Measurements from ENCODE around the gene ID4.

The ID4 gene

DNA sequence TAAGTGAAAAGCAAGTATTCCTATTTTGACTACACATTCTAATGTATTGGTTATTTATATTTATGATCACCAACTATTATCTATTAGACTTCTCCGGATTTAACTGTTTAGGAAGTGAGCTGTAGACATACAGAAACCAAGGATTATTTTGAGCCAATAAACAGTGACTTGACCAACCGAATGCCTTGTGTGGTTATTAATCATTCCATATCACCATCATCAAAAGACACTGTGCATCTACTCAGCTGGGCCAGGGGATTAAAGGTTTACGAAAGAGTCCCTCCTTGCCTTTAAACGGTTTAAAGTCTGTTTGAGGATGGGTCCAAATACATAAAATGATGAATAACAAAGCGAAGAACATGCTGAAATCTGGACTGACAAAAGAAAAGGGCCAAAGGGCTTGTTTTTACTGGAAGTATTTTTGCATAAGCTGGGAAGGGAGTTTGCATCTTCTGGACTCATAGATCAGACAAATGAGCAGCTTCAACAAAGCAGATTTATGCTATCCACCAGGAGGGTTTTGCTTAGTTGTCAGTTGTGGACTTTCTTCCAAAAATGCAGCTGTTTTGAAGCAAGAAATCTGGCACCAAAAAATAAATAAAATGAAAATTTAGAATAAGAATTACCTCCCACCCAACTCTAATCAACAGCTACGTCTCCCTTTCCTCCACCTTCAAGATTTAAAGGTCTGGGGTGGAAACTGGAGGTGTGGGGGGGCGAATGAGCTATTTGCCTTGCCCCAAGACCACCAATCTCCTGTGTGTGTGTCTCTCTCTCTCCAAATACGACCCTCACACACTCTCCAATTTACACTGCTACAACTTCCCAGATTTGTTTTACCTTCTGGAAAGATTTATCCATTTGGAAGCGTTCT lies 33.6 kb upstream of the ID4 start:
- Histone ChIP-seq H3K9ac (peak overlapping the region in 3 of 11 experiments; percentile 70 to 85 (median 83); a peak in 3 of 22 replicates), H3K36me3 (no peaks in the 10 kb centered on the region), H3K4me1 (peaks cover 6 to 16% (median 12%) of the 10 kb centered on the region in 10 experiments; a peak in 17 of 20 replicates), H3K9me3 (replicated peaks in 1 of 11) (no peaks in the 10 kb centered on the region), H4K20me1 (no peaks in the 10 kb centered on the region; a peak in 1 of 22 replicates), H3K4me2 (peak overlapping the region; percentile 80 to 97 (median 93)), H3K4me3 (peak overlapping the region in 9 of 10 experiments; percentile 57 to 79 (median 69); a peak in 15 of 20 replicates), H3K27ac (peak overlapping the region in 2 of 11 experiments; percentile 88; a peak in 3 of 22 replicates), H3K27me3 (peaks cover 9 to 30% (median 19%) of the 10 kb centered on the region in 11 experiments; a peak in 20 of 22 replicates)
- no peak for TF ChIP-seq Cebpa-rat (IDR thresholded peaks at IDR 0.05)

DNA sequence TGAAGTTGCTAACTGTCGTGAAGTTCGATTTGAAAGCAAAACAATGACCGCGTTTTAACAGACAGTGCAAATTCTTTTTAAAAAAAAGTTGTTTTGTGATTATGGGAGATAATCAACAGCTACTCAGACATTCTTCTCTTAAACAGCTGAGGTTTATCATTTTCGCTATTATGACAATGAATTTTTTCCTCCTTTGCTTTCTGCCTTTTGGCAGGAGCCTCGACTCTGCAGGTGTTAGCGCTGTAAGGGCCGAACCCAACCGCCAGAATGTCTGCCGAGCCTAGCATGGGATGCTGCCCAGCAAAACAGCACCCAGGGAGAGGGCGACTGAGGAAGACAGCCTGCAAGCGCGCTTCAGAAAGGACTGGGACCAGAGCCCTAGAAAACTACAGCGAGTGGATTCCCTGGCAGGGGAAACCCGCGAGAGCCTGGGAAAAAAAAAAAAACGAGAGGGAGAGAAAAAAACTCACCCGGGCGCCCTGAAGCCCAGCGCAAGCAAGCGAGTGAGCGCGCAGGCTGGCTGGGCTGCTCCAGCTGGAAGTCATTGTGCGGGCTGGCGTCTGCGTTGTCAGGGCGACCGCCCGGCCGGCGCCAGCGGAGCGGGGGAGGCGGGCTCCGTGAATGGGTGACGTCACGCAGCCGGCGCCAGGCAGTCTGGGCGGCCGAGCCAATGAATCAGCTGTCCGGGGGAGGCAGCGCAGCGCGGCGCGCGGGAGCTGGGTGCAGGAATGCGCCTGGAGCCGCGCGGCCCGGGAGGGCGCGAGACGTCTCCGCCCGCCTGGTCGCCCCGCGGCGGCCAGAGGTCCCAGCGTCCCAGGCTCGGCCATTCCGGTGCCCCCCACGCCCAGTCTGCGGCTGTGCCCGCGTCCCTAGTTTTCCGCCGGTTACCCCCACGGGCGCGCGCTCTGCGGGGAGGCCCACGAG lies 32.7 kb upstream of the ID4 start:
- Histone ChIP-seq H3K27ac (peak overlapping the region in 10 of 11 experiments; percentile 34 to 88 (median 63); a peak in 17 of 22 replicates), H3K4me1 (peaks cover 6 to 16% (median 12%) of the 10 kb centered on the region in 10 experiments; a peak in 17 of 20 replicates), H3K9me3 (replicated peaks in 1 of 11) (no peaks in the 10 kb centered on the region), H3K9ac (peak overlapping the region; percentile 64 to 85 (median 77)), H3K27me3 (peaks cover 9 to 30% (median 19%) of the 10 kb centered on the region in 11 experiments; a peak in 20 of 22 replicates), H4K20me1 (no peaks in the 10 kb centered on the region; a peak in 1 of 22 replicates), H3K4me3 (peak overlapping the region; percentile 57 to 79 (median 68)), H3K4me2 (peak overlapping the region; percentile 80 to 97 (median 93)), H3K36me3 (no peaks in the 10 kb centered on the region)
- TF ChIP-seq Cebpa-rat (IDR thresholded peaks at IDR 0.05), result no peak

DNA sequence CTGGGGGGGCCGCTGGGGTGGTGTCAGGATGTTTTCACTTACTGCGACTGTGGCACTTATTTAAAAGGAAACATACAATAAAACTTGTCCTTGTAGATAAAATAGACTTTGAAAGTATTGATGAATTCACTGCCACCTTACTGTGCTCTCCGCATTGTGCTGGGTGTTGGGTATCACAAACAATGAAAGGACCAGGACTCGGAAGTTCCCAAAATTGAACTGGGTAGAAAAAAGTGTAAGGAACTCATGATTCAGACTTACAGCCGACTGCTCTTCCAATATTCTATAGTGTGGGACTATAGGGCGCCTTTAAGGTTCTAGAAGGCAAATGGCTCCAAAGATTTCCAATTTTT lies 32.1 kb upstream of the ID4 start:
- H3K9ac ChIP-seq, result peak overlapping the region; percentile 64 to 85 (median 77)
- H3K4me2 ChIP-seq, result peak overlapping the region; percentile 80 to 97 (median 93)
- H3K9me3 ChIP-seq (replicated peaks in 1 of 11), result no peaks in the 10 kb centered on the region
- no peaks in the 10 kb centered on the region; a peak in 1 of 22 replicates for H4K20me1 ChIP-seq
- H3K27me3 ChIP-seq, result peaks cover 9 to 30% (median 19%) of the 10 kb centered on the region in 11 experiments; a peak in 20 of 22 replicates
- no peak for TF ChIP-seq Cebpa-rat (IDR thresholded peaks at IDR 0.05)
- H3K4me3 ChIP-seq, result peak overlapping the region; percentile 57 to 79 (median 68)
- H3K27ac ChIP-seq, result peak overlapping the region in 10 of 11 experiments; percentile 34 to 88 (median 63); a peak in 17 of 22 replicates
- H3K36me3 ChIP-seq, result no peaks in the 10 kb centered on the region
- peaks cover 6 to 16% (median 12%) of the 10 kb centered on the region in 10 experiments; a peak in 17 of 20 replicates for H3K4me1 ChIP-seq

DNA sequence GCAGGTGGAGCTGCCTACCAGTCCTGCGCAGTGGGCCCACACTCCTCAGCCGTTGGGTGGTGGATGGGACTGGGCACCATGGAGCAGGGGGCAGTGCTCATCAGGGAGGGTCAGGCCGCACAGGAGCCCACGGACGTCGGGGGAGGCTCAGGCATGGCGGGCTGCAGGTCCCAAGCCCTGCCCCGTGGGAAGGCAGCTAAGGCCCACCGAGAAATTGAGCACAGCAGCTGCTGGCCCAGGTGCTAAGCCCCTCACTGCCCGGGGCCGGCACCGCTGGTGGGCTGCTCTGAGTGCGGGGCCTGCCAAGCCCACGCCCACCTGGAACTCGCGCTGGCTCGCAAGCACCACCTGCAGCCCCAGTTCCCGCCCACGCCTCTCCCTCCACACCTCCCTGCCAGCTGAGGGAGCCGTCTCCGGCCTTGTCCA lies 30.2 kb upstream of the ID4 start:
- no peak overlapping the region for H3K4me2 ChIP-seq
- H4K20me1 ChIP-seq, result no peaks in the 10 kb centered on the region; a peak in 1 of 22 replicates
- no peak overlapping the region for H3K27ac ChIP-seq
- H3K9ac ChIP-seq, result no peak overlapping the region
- no peaks in the 10 kb centered on the region for H3K9me3 ChIP-seq (replicated peaks in 1 of 11)
- no peak overlapping the region for H3K4me3 ChIP-seq
- peaks cover 6 to 16% (median 12%) of the 10 kb centered on the region in 10 experiments; a peak in 17 of 20 replicates for H3K4me1 ChIP-seq
- no peaks in the 10 kb centered on the region for H3K36me3 ChIP-seq
- peaks cover 9 to 30% (median 19%) of the 10 kb centered on the region in 11 experiments; a peak in 20 of 22 replicates for H3K27me3 ChIP-seq
- no peak for TF ChIP-seq Cebpa-rat (IDR thresholded peaks at IDR 0.05)

DNA sequence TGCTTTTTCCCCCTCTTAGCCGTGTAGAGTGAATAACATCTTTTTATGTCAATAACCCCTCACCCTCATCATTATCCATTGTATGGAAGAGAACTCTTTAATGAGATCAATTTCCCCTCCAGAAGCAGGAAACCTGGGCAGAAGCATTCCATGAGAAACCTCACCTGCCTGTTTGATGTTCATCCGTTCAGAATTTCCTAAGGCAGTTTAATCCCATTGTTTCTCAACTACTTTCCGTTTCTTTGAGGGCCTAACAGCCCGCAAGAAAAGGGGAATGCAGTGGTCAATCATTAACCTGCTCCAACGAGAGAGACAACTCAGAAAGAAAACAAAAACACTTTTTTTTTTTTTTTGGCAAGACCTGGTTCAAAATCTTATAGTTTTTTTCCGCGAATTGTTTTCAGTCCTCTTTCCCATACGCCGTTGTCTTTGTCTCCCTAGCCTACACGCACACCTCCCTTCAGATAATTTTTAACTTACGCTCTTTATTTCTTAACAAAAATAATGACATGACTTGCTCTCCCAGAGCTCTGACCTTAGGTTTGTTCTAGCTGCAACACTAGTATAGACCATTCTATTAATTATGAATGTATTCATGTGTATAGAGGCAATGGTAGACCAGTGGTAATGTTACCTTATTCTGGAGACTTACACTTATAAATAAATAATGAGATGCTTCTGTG lies 25.6 kb upstream of the ID4 start:
- H3K4me2 ChIP-seq, result no peak overlapping the region
- TF ChIP-seq Cebpa-rat (IDR thresholded peaks at IDR 0.05), result no peak
- H3K4me1 ChIP-seq, result no peaks in the 10 kb centered on the region
- H3K9ac ChIP-seq, result no peak overlapping the region
- H3K9me3 ChIP-seq (replicated peaks in 1 of 11), result no peaks in the 10 kb centered on the region
- H3K27ac ChIP-seq, result no peak overlapping the region
- no peaks in the 10 kb centered on the region for H3K36me3 ChIP-seq
- no peak overlapping the region for H3K4me3 ChIP-seq
- H4K20me1 ChIP-seq, result no peaks in the 10 kb centered on the region
- H3K27me3 ChIP-seq, result no peaks in the 10 kb centered on the region

DNA sequence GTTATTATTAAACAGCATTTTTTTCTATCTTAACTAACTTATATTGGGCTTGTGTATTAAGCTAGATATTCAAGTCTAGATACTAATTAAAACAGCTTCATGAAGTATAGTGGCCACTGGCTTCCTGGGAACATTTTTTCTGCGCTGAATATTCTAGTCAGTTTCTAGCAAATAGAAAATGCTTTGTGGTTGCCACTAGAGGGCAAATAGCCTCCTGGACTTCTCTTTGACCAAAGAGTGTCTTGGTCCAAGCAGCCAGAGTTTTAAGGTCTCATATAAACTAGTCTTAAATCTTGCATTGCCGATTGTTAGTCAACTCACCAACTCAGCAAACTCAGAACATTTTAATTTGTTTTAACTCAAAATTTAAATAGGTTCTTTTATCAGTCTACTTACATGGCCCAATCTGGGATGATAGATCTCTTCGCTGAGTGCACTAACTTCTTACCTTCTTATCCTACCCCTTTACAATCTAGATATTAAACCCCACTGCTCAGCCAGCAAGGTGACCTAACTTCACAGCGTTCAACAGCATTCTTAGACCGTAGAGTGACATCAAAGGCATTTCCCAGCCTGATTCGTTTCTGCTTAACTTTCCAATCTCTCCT lies 24.6 kb upstream of the ID4 start:
- no peak overlapping the region for H3K27ac ChIP-seq
- H3K4me2 ChIP-seq, result no peak overlapping the region
- H4K20me1 ChIP-seq, result no peaks in the 10 kb centered on the region
- no peak for TF ChIP-seq Cebpa-rat (IDR thresholded peaks at IDR 0.05)
- no peaks in the 10 kb centered on the region for H3K27me3 ChIP-seq
- no peaks in the 10 kb centered on the region for H3K36me3 ChIP-seq
- no peak overlapping the region for H3K9ac ChIP-seq
- peaks cover 0 to 6% (median 0%) of the 10 kb centered on the region in 11 experiments; a peak in 2 of 22 replicates for H3K9me3 ChIP-seq (replicated peaks in 1 of 11)
- H3K4me1 ChIP-seq, result peaks cover 0 to 6% (median 0%) of the 10 kb centered on the region in 10 experiments; a peak in 1 of 20 replicates
- no peak overlapping the region for H3K4me3 ChIP-seq

DNA sequence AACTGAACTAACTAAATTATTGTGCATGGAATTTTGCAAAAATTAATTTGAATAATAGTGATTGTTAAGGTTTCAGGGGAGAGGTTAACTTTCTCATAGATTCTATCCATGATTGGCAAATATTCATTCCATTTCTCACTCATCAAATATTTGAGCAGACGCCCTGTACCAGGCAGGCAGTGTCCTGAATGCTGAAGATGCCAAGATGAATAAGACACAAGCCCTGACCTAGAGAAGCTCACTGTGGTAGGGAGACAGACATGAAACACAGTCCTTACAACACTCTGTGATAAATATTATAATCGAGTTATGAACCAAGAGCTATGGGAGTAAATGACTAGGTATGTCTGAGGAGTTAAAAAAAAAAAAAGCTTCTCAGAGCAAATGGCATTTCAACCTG lies 18.4 kb upstream of the ID4 start:
- no peak for TF ChIP-seq Cebpa-rat (IDR thresholded peaks at IDR 0.05)
- peaks cover 0 to 6% (median 0%) of the 10 kb centered on the region in 11 experiments; a peak in 2 of 22 replicates for H3K9me3 ChIP-seq (replicated peaks in 1 of 11)

More for the DNA sequence above, 18.4 kb upstream of the ID4 start:
- Histone ChIP-seq H3K9ac (no peak overlapping the region), H3K27me3 (no peaks in the 10 kb centered on the region), H3K36me3 (no peaks in the 10 kb centered on the region), H3K4me3 (no peak overlapping the region), H3K4me1 (peaks cover 0 to 6% (median 0%) of the 10 kb centered on the region in 10 experiments; a peak in 1 of 20 replicates), H3K27ac (no peak overlapping the region), H4K20me1 (no peaks in the 10 kb centered on the region), H3K4me2 (no peak overlapping the region)
